NCI-H748 (cell line): ENCODE measurements around the gene USP17L12.
"Not testable (repeated sequence)": the region's sequence is repeated elsewhere in the genome, so short reads cannot be mapped to it uniquely, and the experiment has no call there.

Source experiments
- DNase-seq: peaks from one replicate; lab custom pipeline; 2025; ENCODE audit not compliant: unreplicated experiment; lab: John Stamatoyannopoulos, UW

Gene USP17L12

GRCh38 chr4:9219852-9220251, at the start of gene USP17L12:
USP17L12 (plus strand) TSS chr4:9220152; CDS start chr4:9220152, 0 bp downstream.
- not testable (repeated sequence) for DNase-seq

GRCh38 chr4:9210357-9210756, 9.6 kb upstream of the USP17L12 start, which contains the start of gene USP17L10:
USP17L10 (plus strand) TSS chr4:9210657; CDS start chr4:9210657, 0 bp downstream.
- not testable (repeated sequence) for DNase-seq

- not testable (repeated sequence) for DNase-seq
Measured at GRCh38 chr4:9214701-9215100, 5.3 kb upstream of the USP17L12 start.

- DNase-seq: not testable (repeated sequence)
Measured at GRCh38 chr4:9215105-9215504, 4.8 kb upstream of the USP17L12 start, which contains the start of gene USP17L11. USP17L11 (plus strand) TSS chr4:9215405; CDS start chr4:9215405, 0 bp downstream.

- DNase-seq: not testable (repeated sequence)
Measured at GRCh38 chr4:9224596-9224995, 4.6 kb downstream of the USP17L12 start, which contains the start of gene USP17L13. USP17L13 (plus strand) TSS chr4:9224896; CDS start chr4:9224896, 0 bp downstream.

- DNase-seq: not testable (repeated sequence)
Measured at GRCh38 chr4:9230249-9230648, 10.3 kb downstream of the USP17L12 start.

GRCh38 chr4:9234085-9234484, 14.1 kb downstream of the USP17L12 start, which contains the start of gene USP17L15:
USP17L15 (plus strand) TSS chr4:9234385; CDS start chr4:9234385, 0 bp downstream.
- not testable (repeated sequence) for DNase-seq

GRCh38 chr4:9238461-9238860, 18.5 kb downstream of the USP17L12 start:
- not testable (repeated sequence) for DNase-seq

- DNase-seq: not testable (repeated sequence)
Measured at GRCh38 chr4:9243579-9243978, 23.6 kb downstream of the USP17L12 start, which contains the start of gene USP17L17. USP17L17 (plus strand) TSS chr4:9243879; CDS start chr4:9243879, 0 bp downstream.

GRCh38 chr4:9247953-9248680, 28.2 kb downstream of the USP17L12 start, which contains the start of gene USP17L18:
USP17L18 (plus strand) TSS chr4:9248630; CDS start chr4:9248630, 0 bp downstream.
- not testable (repeated sequence) for DNase-seq

- DNase-seq: not testable (repeated sequence)
Measured at GRCh38 chr4:9253078-9253477, 33.1 kb downstream of the USP17L12 start, which contains the start of gene USP17L19. USP17L19 (plus strand) TSS chr4:9253378; CDS start chr4:9253378, 0 bp downstream.

- DNase-seq: not testable (repeated sequence)
Measured at GRCh38 chr4:9257824-9258223, 37.9 kb downstream of the USP17L12 start, which contains the start of gene USP17L20. USP17L20 (plus strand) TSS chr4:9258124; CDS start chr4:9258124, 0 bp downstream.

- DNase-seq: not testable (repeated sequence)
Measured at GRCh38 chr4:9262572-9262971, 42.6 kb downstream of the USP17L12 start, which contains the start of gene USP17L21. USP17L21 (plus strand) TSS chr4:9262872; CDS start chr4:9262872, 0 bp downstream.

- not testable (repeated sequence) for DNase-seq
Measured at GRCh38 chr4:9267319-9267718, 47.4 kb downstream of the USP17L12 start, which contains the start of gene USP17L22. USP17L22 (plus strand) TSS chr4:9267619; CDS start chr4:9267619, 0 bp downstream.
